ENCODE measurements around the gene KIAA0513. TPM values are rescaled to one million over a fixed set of nuclear protein-coding genes. Genes with fewer than 3 reads are reported as not detected.

KIAA0513 gene
- total RNA-seq, 1 donor from 2014 or later = 0.62 TPM

GRCh38 chr16:85142771-85143211 is 115.2 kb downstream of the KIAA0513 start:
- Mint-ChIP-seq H3K27ac (no peak overlapping the region), H3K27me3 (peaks cover 34% of the 10 kb centered on the region)
- CTCF ChIA-PET = no interaction called here

More at GRCh38 chr16:85142771-85143211, 115.2 kb downstream of the KIAA0513 start:
- Mint-ChIP-seq H3K9me3 (no peaks in the 10 kb centered on the region), H3K36me3 (ENCODE audit: low read depth) (no peaks in the 10 kb centered on the region), H3K4me3 (no peak overlapping the region), H3K4me1 (peaks cover 5% of the 10 kb centered on the region)
- DNase-seq = no peak
- POLR2A ChIA-PET = no interaction called here
- no peak for TF ChIP-seq CTCF (IDR thresholded peaks at IDR 0.05)
- ATAC-seq (ENCODE audit: low read depth) = no peak
- intact Hi-C loops (cut with micrococcal nuclease) = no loop called here

Other genes with a start within 250 kb of the KIAA0513 start
- not detected in 2 replicates for gene CRISPLD2, start 207.8 kb upstream of the KIAA0513 start, total RNA-seq
- 24.4 and 26.9 TPM in 2 replicates for gene ZDHHC7, start 16.3 kb upstream of the KIAA0513 start, total RNA-seq
- not detected in 2 replicates for gene CIBAR2, start 84.7 kb downstream of the KIAA0513 start, total RNA-seq